Suprapubic skin (tissue), 4 donors: ENCODE results near the gene CPA1. TPM values are rescaled to one million over a fixed set of nuclear protein-coding genes. Genes with fewer than 3 reads are reported as not detected.

Source experiments
- DNase-seq, 2 donors: peaks; one replicate each; pipeline ENCODE4 v3.0.0-alpha.2; 2019; ENCODE audit warnings: low spot score in 2 of 2
- H3K27ac ChIP-seq: fragments of 200-600 bp; sonication (generic); one replicate; pipeline ENCODE4 v1.5.1; 2019
- H3K27me3 ChIP-seq: fragments of 200-600 bp; sonication (generic); one replicate; pipeline ENCODE4 v1.5.1; 2019
- H3K36me3 ChIP-seq: fragments of 200-600 bp; sonication (generic); one replicate; pipeline ENCODE4 v1.5.1; 2019
- H3K4me1 ChIP-seq: fragments of 200-600 bp; sonication (generic); one replicate; pipeline ENCODE4 v1.5.1; 2019
- H3K4me3 ChIP-seq: fragments of 200-600 bp; sonication (generic); one replicate; pipeline ENCODE4 v1.5.1; 2019; ENCODE audit warnings: mild to moderate bottlenecking
- H3K9me3 ChIP-seq: fragments of 200-600 bp; sonication (generic); one replicate; pipeline ENCODE4 v1.5.1; 2019
- EP300 ChIP-seq: sonication (generic); formaldehyde crosslinking; IDR thresholded peaks from one replicate; pipeline ENCODE4 v1.6.1; 2017; ENCODE audit warnings: antibody characterized with exemption
- POLR2A ChIP-seq, 2 donors: fragments of 450-650 bp; IDR thresholded peaks; one replicate each; pipeline ENCODE4 v1.6.1; 2017; ENCODE audit warnings: antibody characterized with exemption in 2 of 2, mild to moderate bottlenecking in 2 of 2, moderate library complexity in 2 of 2
- POLR2AphosphoS5 ChIP-seq, 3 donors: sonication (generic); formaldehyde crosslinking; IDR thresholded peaks; one replicate each; pipeline ENCODE4 v1.6.1; 2017; ENCODE audit warnings: antibody characterized with exemption in 3 of 3
- WGBS: methylation state at CpG from one replicate; pipeline ENCODE4 v1.1.5; 2018; 5-methylcytosine and 5-hydroxymethylcytosine counted together
- total RNA-seq, 4 donors: library from RNA; depleted of rRNA; stranded (reverse); fragments of >200 nt; gene quantifications; one replicate each; pipeline ENCODE4 v1.1.0, GENCODE V29; 2016
- TF ChIP-seq, protein P1 (sequence below), 2 donors: fragments of 200-600 bp in 1 of 2; fragments of 450-650 bp in 1 of 2; sonication (generic) in 1 of 2; IDR thresholded peaks; one replicate each; pipeline ENCODE4 v1.5.1; 2016 to 2019; ENCODE audit warnings: antibody characterized with exemption in 2 of 2, mild to moderate bottlenecking in 1 of 2, moderate library complexity in 1 of 2

Gene CPA1
- total RNA-seq, 4 donors from 2014 or later, result not detected

DNA sequence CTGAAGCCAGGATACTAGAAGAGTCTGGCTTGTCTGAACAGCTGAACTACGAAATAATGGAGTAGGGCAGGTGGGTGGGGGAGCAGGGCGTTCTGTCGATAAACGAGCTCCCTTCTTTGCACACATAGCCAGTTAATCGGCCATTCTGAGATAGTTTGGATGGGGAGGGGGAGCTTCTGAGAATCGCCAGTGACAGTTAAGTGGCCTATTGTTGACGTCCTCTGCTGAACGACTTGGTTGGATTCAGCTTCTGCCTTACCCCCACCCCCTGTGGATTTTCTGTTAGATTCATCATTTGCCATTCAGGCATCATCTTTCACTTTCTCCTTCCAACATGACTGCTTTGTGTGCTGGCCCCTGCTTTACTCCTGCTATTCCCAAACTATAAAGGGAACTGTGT, 35.2 kb upstream of the CPA1 start:
- no peaks in the 10 kb centered on the region for H3K27me3 ChIP-seq
- no peak for TF ChIP-seq EP300
- no peak for TF ChIP-seq POLR2A (IDR thresholded peaks at IDR 0.05)
- H3K4me1 ChIP-seq, result no peaks in the 10 kb centered on the region
- H3K4me3 ChIP-seq, result no peak overlapping the region
- H3K36me3 ChIP-seq, result no peaks in the 10 kb centered on the region
- no peaks in the 10 kb centered on the region for H3K9me3 ChIP-seq
- no peak overlapping the region for H3K27ac ChIP-seq
- WGBS, result 55% methylated on average over 8 of the region's 8 CpGs
- no peak for DNase-seq

DNA sequence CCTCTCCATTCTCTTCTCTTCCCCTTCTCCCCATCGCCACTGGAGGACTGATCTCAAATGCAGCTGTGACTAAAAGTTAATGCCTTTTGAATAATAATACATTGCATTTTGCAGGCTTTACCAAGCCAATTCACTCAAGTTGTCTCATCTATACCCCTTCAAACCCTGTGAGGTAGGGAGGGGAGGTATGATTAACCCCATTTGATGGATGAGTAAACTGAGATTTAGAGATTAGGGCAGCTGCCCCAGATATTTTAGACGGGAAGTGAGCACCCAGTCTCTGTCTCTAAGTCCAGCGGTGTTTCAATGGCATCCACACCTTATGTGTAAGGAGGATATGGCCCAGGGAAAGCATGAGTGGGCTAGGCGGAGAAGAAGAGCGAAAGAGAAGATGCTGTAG, 34.6 kb upstream of the CPA1 start:
- 84% methylated on average over 4 of the region's 5 CpGs for WGBS
- TF ChIP-seq, protein P1, sequence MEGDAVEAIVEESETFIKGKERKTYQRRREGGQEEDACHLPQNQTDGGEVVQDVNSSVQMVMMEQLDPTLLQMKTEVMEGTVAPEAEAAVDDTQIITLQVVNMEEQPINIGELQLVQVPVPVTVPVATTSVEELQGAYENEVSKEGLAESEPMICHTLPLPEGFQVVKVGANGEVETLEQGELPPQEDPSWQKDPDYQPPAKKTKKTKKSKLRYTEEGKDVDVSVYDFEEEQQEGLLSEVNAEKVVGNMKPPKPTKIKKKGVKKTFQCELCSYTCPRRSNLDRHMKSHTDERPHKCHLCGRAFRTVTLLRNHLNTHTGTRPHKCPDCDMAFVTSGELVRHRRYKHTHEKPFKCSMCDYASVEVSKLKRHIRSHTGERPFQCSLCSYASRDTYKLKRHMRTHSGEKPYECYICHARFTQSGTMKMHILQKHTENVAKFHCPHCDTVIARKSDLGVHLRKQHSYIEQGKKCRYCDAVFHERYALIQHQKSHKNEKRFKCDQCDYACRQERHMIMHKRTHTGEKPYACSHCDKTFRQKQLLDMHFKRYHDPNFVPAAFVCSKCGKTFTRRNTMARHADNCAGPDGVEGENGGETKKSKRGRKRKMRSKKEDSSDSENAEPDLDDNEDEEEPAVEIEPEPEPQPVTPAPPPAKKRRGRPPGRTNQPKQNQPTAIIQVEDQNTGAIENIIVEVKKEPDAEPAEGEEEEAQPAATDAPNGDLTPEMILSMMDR (IDR thresholded peaks at IDR 0.05), result no peak
- TF ChIP-seq EP300 (no peak), POLR2A (IDR thresholded peaks at IDR 0.05) (no peak), POLR2AphosphoS5 (IDR thresholded peaks at IDR 0.05) (no peak)
- no peak for DNase-seq
- no peaks in the 10 kb centered on the region for H3K36me3 ChIP-seq
- no peaks in the 10 kb centered on the region for H3K27me3 ChIP-seq
- peaks cover 6% of the 10 kb centered on the region for H3K4me1 ChIP-seq
- H3K4me3 ChIP-seq, result no peak overlapping the region
- H3K9me3 ChIP-seq, result no peaks in the 10 kb centered on the region
- no peak overlapping the region for H3K27ac ChIP-seq

DNA sequence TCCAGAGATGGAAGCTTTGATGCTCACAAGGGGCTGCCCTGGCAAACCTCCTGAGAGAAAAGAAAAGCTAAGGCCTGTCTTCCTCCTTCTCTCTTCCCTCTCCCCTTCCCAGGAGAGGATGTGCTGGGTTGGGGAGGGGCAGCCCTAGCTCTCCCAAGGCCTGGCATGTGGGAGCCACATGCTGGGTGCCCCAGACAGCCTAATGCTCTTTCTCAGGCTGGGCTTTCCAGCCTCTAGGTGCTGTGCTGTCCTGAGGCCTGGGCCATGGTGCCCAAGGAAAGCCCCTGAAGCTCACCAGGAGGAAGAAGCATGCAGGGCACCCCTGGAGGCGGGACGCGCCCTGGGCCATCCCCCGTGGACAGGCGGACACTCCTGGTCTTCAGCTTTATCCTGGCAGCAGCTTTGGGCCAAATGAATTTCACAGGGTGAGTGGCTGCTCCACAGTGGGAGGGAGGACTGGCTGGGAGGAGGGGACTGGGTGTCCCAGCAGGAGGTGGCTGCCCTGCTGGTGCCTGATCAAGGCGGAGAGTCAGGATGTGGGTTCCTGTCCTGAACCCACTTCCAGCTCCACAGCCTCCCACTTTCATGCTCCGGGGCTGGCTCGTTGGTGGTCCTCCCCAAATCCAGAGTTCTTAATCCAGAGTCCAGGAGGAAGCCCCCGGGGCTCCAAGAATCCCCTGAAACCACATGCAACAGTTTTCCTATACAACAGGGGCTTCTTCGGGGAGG, 34.0 kb upstream of the CPA1 start:
- peak in 1 of 2 donors; percentile 67 for DNase-seq

DNA sequence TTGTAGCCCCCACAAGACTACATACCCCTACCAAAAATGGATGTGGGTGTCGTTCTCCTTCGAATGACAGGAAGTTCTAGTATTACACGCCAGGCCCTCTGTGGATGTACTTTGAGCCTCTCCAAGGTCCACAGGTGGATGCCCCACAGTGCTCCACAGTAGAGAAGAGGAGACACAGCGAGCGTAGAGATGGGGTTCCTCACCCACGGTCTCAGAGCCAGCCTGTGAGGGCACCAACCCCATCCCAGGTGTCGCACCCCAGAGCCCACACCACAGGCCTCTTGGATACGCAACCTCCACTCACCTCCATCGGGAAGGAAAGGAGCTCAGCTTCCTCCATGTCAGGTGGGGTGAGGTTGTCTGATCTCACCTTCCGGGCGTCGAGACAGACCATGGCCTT, 33.4 kb upstream of the CPA1 start:
- Histone ChIP-seq H3K27ac (no peak overlapping the region), H3K27me3 (no peaks in the 10 kb centered on the region), H3K4me1 (peaks cover 18% of the 10 kb centered on the region), H3K9me3 (no peaks in the 10 kb centered on the region), H3K36me3 (no peaks in the 10 kb centered on the region), H3K4me3 (no peak overlapping the region)
- 83% methylated on average over 11 of the region's 12 CpGs for WGBS
- no peak for TF ChIP-seq EP300
- no peak for TF ChIP-seq POLR2A (IDR thresholded peaks at IDR 0.05)
- TF ChIP-seq POLR2AphosphoS5 (IDR thresholded peaks at IDR 0.05), result no peak
- TF ChIP-seq, protein P1 (IDR thresholded peaks at IDR 0.05), result no peak
- DNase-seq, result peak in 1 of 2 donors; percentile 60

More for the DNA sequence above, 34.0 kb upstream of the CPA1 start:
- Histone ChIP-seq H3K4me3 (no peak overlapping the region), H3K36me3 (no peaks in the 10 kb centered on the region), H3K9me3 (no peaks in the 10 kb centered on the region), H3K4me1 (peaks cover 12% of the 10 kb centered on the region), H3K27me3 (no peaks in the 10 kb centered on the region), H3K27ac (no peak overlapping the region)
- TF ChIP-seq EP300, result no peak
- TF ChIP-seq POLR2AphosphoS5 (IDR thresholded peaks at IDR 0.05), result no peak
- TF ChIP-seq, protein P1 (IDR thresholded peaks at IDR 0.05), result no peak
- TF ChIP-seq POLR2A (IDR thresholded peaks at IDR 0.05), result no peak
- 88% methylated on average over 7 of the region's 10 CpGs for WGBS

DNA sequence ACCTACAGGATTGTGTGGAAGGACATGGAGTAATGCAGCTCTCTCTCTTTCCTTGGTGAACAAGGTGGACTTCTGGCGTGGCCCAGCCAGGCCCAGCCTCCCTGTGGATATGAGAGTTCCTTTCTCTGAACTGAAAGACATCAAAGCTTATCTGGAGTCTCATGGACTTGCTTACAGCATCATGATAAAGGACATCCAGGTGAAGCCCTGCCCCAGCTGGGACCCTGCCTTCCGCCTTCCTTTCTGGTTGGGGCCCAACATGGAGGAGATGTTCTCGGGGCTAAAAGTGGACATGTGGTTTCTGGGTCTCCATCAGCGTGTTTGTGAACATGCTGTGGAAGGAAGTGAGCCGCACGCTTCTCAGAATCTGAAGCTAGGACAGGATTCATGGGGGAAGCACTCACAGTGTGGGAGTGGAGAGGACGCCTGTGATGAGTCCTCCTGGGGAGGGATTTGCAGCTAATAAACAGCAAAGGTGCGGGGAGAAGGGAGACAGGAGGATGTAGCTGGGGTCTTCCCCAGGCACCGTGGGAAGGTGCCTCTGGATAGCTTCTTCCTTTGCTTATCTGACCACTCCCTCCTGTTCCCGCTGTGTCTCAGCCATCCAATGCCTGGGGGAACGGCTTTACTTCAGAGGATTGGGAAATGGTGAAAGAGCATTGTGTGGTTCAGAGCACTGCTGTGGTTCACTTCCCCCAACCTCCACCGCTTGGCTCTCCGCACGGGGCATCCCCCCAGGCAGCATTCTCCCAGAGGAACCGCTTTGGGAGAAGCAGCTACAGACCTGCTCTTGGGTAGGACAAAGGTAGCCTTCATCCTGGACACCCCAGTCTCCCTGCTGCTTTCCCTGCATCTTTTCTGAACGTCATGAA, 30.1 kb upstream of the CPA1 start:
- peak in 1 of 2 donors; percentile 72 for DNase-seq
- H3K27ac ChIP-seq, result peak overlapping the region; percentile 67

More for the DNA sequence above, 30.1 kb upstream of the CPA1 start:
- 56% methylated on average over 15 of the region's 16 CpGs for WGBS
- Histone ChIP-seq H3K27me3 (no peaks in the 10 kb centered on the region), H3K4me3 (no peak overlapping the region), H3K4me1 (peaks cover 33% of the 10 kb centered on the region), H3K36me3 (no peaks in the 10 kb centered on the region), H3K9me3 (no peaks in the 10 kb centered on the region)
- TF ChIP-seq, protein P1 (IDR thresholded peaks at IDR 0.05), result no peak
- no peak for TF ChIP-seq EP300
- no peak for TF ChIP-seq POLR2AphosphoS5 (IDR thresholded peaks at IDR 0.05)
- TF ChIP-seq POLR2A (IDR thresholded peaks at IDR 0.05), result no peak
